IPS DF 19.7 (cell line): Measurements from ENCODE around the gene AGAP2.

Experiments used
- DNase-seq: peaks from one replicate; pipeline ENCODE4 v3.0.0-alpha.2; 2013; ENCODE audit warnings: low read depth, low spot score

The AGAP2 gene

GRCh38 chr12:57736741-57737466, 1.6 kb downstream of the AGAP2 start:
- DNase-seq: no peak

- no peak for DNase-seq
These were observed 2.4 kb downstream of the AGAP2 start for GRCh38 chr12:57735952-57736740.

- DNase-seq: no peak
These were observed 3.2 kb downstream of the AGAP2 start for GRCh38 chr12:57735198-57735855.

GRCh38 chr12:57734591-57734990, 4.0 kb downstream of the AGAP2 start:
- no peak for DNase-seq

- DNase-seq: no peak
These were observed 4.6 kb downstream of the AGAP2 start for GRCh38 chr12:57733928-57734327.

- no peak for DNase-seq
These were observed 5.6 kb downstream of the AGAP2 start for GRCh38 chr12:57732726-57733593.

GRCh38 chr12:57732270-57732669, 6.3 kb downstream of the AGAP2 start:
- DNase-seq: no peak

- DNase-seq: no peak
These were observed 7.0 kb downstream of the AGAP2 start for GRCh38 chr12:57731411-57732080.

- no peak for DNase-seq
These were observed 8.0 kb downstream of the AGAP2 start for GRCh38 chr12:57730336-57731067.

- DNase-seq: no peak
These were observed 9.2 kb downstream of the AGAP2 start for GRCh38 chr12:57729321-57729844.

- DNase-seq: peak; percentile 59
These were observed 10.7 kb downstream of the AGAP2 start for GRCh38 chr12:57727758-57728395.

GRCh38 chr12:57726884-57727757, 11.4 kb downstream of the AGAP2 start:
- no peak for DNase-seq

GRCh38 chr12:57726151-57726883, 12.2 kb downstream of the AGAP2 start:
- peak; percentile 70 for DNase-seq

- DNase-seq: no peak
These were observed 12.7 kb downstream of the AGAP2 start for GRCh38 chr12:57725851-57726150.

- no peak for DNase-seq
These were observed 13.4 kb downstream of the AGAP2 start for GRCh38 chr12:57724936-57725740.

- no peak for DNase-seq
These were observed 14.3 kb downstream of the AGAP2 start for GRCh38 chr12:57724003-57724935.
